ENCODE data around the gene MCF2L2.

The MCF2L2 gene

DNA sequence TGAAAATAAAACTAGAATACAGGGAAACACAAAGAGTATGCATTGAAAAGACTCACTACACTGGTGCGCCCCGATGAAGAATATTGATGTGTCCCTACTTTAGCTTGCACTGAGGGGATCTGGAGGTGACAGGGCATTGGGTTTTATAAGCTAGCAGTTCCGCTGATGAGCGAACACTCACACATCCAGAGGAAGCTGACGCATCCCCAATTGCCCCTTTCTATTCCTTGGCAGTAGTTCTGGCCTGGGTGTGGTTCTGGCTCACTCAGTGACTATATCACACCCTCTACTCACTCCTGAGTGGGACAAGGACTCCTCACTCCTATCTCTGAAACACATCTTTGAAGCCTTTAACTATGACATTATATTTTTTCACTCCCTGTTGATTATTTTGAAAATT lies 104.3 kb downstream of the MCF2L2 start:
- DNase-seq (ENCODE audit: low spot score) = no peak

- no peak for DNase-seq (ENCODE audit: low spot score)
These were observed 109.0 kb downstream of the MCF2L2 start for GRCh38 chr3:183319371-183319770.

- no peak for DNase-seq (ENCODE audit: low spot score)
These were observed 109.5 kb downstream of the MCF2L2 start for GRCh38 chr3:183318877-183319276.

- no peak for DNase-seq (ENCODE audit: low spot score)
These were observed 110.2 kb downstream of the MCF2L2 start for GRCh38 chr3:183317886-183318865.

GRCh38 chr3:183317271-183317670 lies 111.1 kb downstream of the MCF2L2 start:
- DNase-seq (ENCODE audit: low spot score) = no peak

DNA sequence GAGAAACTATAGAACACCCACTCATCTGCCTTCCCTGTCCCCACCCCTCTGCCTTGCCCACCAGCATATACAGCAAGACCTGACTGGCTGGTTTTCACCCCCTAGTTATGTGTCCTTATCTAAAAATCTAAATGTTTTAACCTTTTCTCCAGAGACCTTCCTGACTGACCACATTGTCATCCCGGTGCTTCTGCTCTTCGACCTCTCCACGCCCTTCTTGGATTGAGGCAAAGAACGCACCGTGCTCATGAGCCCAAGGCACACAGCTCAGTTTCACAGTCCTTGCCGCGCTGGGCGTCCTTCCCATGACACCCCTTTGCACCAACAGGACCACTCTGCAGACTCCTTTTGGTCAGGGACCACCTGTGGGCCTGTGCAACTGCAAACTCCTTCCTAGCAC lies 112.7 kb downstream of the MCF2L2 start:
- DNase-seq (ENCODE audit: low spot score) = no peak

DNA sequence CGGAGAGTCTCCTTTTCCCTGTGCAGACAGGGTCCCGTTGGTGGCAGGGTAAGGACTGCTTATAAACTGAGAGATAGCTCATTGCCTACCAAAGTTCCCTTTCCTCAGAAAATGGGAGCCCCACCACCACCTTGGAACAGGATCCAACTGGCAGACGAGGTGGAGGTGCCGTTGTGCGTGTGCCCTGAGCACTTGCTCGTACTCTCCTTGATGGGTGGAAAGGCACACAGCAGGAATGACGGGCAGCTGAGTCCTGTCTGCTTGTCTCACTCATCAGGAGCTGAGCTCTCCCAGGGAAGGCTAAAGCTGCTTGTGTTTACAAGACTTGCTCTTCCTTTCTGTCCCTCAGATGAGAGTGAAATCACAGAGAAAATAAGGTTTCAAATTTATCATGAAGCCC lies 114.7 kb downstream of the MCF2L2 start:
- no peak for DNase-seq (ENCODE audit: low spot score)

DNA sequence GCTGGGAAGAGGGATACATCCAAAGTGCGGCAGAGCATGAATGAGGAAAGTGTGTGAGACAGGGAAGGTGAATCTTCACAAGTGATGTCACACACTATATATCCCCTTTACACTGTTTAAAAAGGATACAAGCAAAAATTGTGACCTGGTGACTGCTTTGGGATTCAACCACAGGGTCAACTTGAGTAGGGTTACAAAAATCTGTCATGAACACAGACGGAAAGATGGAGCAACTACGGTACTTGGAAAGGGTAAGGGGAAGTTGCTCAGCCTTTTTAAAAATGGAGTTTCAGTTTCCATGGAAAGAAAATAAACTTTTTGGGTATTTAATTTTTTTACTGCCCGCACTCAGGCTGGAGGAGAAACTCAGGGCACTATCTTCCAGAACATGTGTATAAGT lies 115.1 kb downstream of the MCF2L2 start:
- no peak for DNase-seq (ENCODE audit: low spot score)

DNA sequence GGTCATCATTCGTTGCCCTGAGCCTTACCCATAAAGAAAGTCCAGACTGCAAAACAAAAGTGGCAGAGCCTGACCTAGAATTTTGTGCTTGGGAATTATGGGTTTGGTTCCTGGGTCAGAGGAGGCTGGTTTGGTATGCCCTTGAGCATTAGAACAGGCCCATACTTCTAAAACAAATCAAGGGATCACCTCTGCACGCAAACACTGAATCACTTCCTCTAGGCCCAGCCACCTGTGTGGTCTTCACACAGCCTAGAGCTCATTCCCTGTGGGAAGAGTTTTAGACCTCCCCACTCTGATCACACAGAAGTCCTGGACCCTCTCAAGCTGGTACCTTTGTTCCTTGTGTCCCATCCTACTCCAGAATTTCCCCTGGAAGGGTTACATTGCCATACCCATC lies 116.0 kb downstream of the MCF2L2 start:
- no peak for DNase-seq (ENCODE audit: low spot score)

DNA sequence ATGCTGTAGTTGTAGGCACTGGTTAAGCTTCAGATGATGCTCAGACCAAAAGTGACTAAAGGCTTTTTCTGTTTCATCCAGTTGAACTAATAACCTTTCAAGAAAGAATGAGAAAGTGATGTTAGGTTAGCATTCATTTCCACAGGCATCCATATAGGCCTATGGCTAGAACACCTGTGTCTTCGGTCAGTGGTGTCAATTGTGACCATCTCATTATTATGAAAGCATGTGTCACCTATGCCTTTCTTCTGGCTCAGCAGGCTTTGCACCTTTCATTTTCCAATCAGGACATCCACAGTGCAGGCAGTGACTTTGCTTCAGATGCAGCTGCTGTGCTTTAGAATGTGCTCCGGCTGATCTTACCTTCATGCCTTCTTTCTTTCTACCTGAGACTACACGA lies 117.5 kb downstream of the MCF2L2 start:
- DNase-seq (ENCODE audit: low spot score) = no peak

GRCh38 chr3:183309276-183309675 lies 119.1 kb downstream of the MCF2L2 start:
- no peak for DNase-seq (ENCODE audit: low spot score)

- DNase-seq (ENCODE audit: low spot score) = no peak
These were observed 119.7 kb downstream of the MCF2L2 start for GRCh38 chr3:183308751-183309150.

DNA sequence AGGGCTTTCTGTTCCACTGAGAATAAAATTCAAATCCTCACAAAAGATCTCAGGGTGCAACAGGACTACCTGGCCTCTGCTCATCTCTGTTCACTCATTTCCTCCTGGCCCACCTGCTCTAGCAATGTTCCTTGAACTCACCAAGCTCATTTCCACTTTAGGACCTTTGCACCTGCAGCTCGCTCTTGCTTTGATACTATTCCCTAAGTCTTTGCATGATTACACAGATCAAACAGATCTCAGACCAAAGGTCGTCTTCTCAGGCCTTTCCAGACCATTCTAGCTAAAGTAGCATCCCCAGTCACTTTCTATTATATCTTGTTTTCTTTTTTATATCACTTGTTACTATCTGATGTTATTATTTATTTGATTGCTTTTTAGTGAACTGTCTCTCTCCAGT lies 120.7 kb downstream of the MCF2L2 start:
- no peak for DNase-seq (ENCODE audit: low spot score)

GRCh38 chr3:183306798-183307671 lies 121.4 kb downstream of the MCF2L2 start:
- no peak for DNase-seq (ENCODE audit: low spot score)

- DNase-seq (ENCODE audit: low spot score) = no peak
These were observed 124.7 kb downstream of the MCF2L2 start for GRCh38 chr3:183303690-183304089.

DNA sequence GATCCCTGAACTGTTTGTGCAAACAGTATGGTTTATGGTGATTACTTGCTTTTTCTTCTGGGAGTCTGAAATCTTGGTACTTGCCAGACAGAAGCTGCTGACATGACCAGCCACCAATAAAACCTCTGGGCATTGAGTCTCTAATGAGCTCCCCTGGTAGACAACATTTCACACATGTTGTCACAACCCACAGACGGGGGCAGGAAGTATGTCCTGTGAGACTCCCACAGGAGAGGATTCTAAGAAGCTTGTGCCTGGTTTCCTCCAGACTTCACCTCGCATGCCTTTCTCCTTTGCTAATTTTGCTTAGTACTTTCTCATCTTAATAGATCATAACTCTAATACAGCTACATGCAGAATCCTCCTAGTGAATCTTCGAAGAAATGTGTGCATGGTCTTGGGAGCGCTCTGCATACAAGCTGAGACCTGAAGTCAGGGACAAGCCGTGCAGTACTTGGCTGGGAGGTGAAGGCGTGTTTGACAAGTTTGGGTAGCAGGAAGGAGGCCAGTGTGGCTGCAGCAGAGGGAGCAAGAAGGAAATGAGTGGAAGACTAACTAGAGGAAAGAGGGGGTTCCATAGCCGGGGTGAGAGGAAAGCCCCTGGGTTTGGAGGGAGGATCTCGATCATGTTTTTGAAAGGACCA lies 126.4 kb downstream of the MCF2L2 start:
- no peak for DNase-seq (ENCODE audit: low spot score)

DNA sequence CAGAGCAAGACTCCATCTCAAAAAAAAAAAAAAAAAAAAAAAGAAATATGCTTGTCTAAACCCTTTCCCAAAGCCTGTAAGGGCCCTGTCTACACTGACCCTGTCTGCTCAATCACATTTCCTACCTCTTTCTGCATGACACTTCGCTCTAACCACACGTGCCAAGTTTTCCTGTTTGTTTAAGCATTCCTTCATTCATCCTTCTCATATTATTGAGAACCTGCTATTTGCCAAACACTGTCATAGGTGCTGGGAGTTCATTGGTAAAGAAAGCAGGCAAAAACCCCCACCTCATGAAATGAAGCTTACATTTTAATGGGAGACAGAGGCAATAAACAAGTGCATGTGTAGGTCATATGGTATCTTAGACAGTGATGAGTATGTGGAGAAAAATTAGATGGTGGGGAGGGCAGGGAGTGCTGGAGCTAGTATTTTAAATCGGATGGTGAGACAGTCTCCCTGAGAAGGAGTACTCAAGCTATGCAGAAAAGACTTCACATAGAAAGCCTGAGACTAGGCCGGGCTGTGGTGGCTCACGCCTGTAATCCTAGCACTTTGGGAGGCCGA lies 127.3 kb downstream of the MCF2L2 start:
- no peak for DNase-seq (ENCODE audit: low spot score)

- no peak for DNase-seq (ENCODE audit: low spot score)
These were observed 128.4 kb downstream of the MCF2L2 start for GRCh38 chr3:183299976-183300375.

DNA sequence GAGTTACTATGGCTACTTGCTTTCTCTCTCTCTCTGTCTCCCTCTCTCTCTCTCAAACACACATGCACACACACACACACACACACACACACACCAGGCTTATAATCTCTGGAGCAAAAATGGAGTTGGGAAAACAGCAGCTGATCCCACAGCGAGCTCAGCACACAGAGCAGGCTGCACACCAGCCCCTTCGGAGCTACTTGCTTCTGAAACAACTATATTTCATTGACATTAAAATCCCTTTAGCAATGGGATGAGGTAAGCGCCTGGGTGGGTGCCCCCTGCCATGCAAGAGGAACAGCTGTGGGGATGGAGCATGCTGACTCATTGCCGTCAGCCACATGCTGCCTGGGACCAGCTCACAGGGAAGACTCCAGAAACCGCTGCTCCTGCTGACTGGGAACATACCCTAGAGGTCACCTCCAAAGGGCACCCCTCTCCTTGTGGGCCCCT lies 129.7 kb downstream of the MCF2L2 start:
- DNase-seq (ENCODE audit: low spot score) = peak; percentile 62

DNA sequence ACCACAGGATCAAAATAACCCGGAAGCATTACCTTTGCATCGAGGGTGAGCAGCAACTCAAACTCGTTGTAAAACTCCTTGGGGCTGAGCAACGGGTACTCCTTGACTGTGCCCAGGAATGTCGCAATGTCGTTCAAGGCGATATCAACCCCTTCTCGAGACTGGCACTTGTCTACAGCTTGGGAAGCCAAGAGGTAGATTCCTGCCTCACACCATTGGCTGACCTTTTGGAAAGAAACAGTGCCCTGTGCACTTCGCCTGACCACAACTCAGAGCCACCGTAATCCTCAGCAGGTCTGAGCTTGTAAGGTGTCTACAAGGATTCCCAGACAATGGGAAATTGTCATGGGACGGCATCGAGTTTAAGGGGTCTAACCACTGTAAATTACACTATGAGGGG lies 131.5 kb downstream of the MCF2L2 start:
- DNase-seq (ENCODE audit: low spot score) = no peak

- no peak for DNase-seq (ENCODE audit: low spot score)
These were observed 133.2 kb downstream of the MCF2L2 start for GRCh38 chr3:183295211-183295610.

DNA sequence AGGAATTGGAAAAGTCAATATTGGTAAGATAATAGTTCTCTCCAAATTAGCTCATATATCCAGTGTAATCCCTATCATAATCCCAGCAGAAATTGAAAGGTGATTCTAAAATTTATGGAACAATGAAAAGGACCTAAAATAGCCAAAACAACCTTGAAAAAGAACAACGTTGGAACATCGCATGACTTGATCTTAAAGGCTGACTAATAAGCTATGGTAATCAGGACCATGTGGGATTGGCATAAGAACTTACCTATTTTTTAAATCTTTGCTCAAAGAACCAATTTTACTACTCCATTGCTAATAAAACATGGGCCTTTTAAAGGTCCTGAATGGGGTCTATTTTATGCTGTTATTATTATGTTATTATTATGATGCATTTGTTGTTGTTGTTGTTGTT lies 134.5 kb downstream of the MCF2L2 start:
- DNase-seq (ENCODE audit: low spot score) = no peak

Data from ecto neural progenitor cell (in vitro differentiated cells).